Mesenteric fat pad (tissue), 1 donor: ENCODE results near the gene GPR183. TPM values are rescaled to one million over a fixed set of nuclear protein-coding genes. Genes with fewer than 3 reads are reported as not detected.

Experiments used
- DNase-seq: peaks from one replicate; pipeline ENCODE4 v3.0.0-alpha.2; 2020; ENCODE audit warnings: low spot score
- total RNA-seq: library from RNA; stranded (reverse); fragmentation: NEBNext Ultra II Directional; extraction: Animal tissue kit (Norgen Biotek cat#: 25700); gene quantifications from one replicate; pipeline ENCODE4 v1.2.1, GENCODE V29; 2021
- donor health status: DM: yes; HTN: yes; CAD: no.

The GPR183 gene
- total RNA-seq, 1 donor from 2014 or later: 32.6 TPM

DNA sequence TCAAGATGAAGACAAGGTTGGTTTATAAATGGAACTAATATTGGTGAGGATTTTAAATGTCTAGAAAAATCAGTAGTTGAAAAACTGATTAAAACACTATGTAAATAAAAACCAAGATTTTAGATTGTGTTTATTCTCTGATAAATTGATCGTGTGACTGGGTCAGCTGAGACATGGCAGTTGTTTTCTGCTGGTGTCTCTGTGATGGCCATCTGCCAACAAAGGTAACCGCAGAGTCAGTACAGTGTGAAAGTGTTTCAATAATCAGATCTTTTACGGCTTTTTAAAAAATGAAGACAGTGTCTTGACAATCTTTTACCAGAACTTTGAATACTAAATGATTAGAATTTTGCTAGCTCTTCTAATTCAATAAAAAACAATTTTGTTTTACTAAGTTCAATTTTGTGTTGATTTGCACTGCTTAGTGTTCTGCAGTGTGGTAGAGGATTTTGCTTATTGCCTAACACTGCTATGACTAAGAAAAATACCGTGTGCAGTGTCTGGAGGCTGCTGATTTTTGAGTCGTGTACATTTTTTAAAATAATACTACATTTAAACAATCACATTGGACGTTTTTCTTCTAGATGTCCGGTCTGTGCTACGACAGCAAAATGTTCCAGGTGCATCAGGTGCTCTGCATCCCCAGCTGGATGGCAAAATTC, 32.7 kb upstream of the GPR183 start:
- no peak for DNase-seq

DNA sequence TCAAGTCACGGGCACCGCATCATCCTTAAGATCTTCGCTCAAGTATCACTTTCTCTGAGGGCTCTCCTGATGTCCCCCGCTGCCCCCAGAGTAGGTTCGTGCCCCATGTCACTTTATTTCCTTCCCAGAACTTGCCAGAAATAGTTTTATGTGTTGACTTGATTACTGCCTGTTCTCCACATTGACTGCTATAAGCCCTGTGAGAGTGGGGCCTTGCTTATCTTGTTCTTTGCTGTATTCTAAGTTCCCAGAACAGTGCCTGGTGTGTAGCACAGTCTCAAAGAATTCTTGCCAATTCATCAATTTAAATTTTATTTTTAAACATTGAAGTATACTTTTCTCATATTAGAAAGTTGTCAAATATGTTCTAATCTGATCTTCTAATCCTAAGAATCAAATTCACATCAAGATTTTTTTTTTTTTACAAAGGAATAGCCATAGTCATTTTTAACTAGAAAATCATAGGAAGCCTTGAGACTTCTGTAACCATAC, 32.1 kb upstream of the GPR183 start:
- DNase-seq: no peak

DNA sequence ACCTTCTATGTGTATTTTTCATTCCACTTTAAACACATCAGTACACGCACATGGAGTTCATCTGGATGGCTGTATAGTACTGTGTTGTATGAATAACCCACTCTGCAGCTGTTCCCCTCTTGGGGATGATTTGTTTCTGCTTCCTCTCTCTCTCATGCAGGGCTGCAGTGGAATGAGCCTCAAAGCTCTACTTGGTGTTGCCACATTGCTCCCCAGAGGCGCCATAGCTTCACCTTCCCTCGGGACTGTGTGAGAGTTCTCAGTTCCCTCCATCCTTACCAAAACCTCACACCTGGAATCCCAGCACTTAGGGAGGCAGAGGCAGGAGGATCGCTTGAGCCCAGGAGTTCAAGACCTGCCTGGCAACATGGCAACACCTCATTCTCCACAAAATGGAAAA, 28.4 kb upstream of the GPR183 start:
- no peak for DNase-seq

DNA sequence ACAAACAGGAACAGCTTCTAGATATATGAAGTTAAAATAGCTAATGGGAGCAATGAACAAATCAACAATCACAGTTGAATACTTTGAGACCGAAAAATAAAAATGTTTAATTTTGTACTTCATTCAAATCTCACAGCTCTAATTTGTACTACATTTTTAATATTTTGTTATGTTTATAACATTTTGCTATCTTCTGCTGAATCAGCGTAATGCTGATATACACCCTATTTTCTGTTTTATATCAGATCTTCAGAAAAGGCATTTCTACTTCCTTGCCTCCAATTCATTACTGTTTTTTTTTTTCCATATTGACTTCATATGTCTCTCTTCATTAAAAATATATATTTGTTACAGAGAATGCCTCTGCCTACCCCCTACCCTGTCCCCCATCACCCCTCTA, 27.9 kb upstream of the GPR183 start:
- no peak for DNase-seq

DNA sequence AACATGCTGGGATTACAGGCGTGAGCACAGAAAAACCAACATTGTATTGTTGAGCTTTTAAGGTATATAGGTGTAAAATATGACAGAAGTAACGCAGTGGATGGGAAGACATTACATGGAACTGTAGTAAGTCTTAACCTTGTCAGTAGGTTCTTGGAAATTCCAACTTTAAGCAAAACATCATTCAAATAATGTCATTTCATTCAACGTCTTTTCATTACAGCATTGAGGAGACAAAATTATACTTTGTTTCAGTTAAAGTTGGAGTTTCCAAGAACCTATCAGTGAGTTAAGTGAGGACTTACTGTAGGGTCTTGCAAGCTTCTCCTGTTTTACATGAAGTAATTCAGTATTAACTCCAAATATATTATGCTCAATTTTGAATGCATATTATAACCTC, 27.0 kb upstream of the GPR183 start:
- no peak for DNase-seq

DNA sequence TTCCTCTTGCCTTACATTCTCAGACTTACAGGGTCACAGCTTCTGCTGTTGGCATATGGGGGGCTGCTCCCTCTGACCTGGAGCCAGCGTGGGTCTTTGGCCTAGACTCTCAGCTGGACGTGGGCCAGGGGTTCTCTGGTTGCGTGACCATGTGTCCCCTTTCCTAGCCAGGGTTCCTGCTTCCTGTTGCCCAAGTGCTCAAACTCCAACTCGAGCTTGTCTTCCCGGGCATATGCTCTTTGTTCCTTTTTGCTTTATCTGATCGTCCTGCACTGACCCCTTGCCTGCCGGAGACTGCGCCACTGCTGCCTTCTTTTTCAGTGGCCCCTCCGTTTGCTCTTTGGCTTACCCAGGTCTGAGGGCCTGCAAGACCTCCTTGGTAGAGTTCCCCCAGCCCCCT, 25.3 kb upstream of the GPR183 start:
- DNase-seq: no peak

DNA sequence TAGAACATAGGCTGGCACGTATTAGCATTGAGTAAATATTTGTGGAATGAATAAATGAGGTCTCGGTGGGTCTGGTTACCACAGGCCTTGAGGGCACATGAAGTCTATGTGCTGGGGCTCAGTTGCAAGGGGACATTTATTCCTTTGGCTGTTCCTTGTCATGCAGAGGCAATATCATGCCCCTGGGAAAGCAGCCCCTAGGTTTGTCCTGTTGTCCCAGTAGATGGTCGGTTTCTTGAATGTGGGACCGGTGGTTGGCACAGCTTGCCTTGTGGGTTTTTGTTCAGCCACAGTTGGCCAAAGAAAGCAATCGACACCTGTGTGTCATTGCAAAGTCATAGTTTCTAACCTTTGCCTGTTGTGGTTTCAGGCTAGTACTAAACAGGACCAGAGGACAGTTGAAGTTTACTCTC, 24.7 kb upstream of the GPR183 start:
- DNase-seq: no peak

DNA sequence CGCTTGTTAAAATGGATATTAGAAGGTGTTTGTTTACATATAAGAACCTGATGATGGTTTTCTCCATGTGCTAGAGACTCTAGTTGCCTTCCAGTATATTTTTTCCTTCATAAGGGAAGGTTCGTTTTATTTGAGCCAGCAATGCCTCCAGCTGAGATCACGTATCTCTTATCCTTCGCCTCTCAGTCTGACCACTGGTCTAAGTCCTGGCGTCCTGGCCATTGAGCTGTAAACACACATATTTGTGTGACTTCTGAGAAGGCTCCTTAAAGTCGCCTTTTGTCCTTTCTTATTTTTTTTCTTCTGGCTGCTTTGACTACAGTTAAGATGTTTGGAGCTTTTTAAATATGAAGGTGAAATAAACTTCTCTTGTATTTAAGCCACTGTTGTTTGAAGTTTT, 23.7 kb upstream of the GPR183 start:
- no peak for DNase-seq

DNA sequence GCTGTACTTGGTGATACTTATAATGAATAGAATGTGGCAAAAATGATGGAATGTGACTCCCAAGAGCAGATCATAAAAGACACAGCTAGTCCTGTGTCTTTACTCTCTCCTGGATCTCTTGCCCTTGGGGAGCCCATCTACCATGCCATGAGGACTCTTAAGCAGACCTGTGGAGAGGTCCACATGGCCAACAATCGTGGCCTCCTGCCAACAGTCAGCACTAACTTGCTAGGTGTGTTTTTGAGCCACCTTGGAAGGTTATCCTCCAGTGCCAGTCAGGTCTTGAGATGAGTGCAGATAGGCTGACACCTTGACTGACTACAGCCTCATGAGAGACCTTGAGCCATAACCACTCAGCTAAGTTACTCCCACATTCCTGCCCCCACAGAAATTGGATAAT, 22.3 kb upstream of the GPR183 start:
- no peak for DNase-seq

DNA sequence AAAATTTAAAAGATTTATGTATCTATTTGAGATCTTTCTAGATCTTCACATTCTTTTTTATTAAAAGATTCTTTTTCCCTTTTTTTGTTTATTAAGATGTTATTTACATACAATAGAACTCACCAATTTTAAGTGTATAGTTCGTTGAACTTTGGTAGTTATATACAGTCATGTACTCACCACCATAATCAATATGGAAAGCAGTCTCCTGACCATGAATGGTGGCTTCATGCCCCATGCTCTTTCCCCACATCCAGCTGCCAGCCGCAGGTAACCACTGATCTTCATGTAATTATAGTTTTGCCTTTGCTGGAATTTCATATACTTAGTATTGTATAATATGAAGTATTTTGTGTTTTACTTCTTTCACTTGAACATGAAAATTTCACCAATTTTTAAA, 20.6 kb upstream of the GPR183 start:
- no peak for DNase-seq

DNA sequence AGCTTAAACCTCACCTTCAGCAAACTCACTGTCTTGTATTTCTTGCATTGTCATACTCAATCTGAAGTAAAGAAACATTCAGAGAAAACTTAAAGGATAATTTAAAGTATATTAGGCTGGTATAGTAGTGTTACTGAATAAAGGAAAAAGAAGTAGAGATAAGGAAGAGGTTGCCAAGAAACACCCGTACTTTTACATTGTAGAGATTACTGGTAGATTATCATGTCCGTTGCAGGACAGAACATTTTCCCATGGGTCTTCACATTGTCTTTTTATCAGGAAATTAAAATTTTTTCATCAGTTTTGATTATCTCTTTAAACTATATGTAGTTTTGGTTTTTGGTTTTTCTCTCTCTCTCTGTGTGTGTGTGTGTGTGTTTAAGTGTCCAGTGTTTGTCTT, 19.9 kb upstream of the GPR183 start:
- no peak for DNase-seq

DNA sequence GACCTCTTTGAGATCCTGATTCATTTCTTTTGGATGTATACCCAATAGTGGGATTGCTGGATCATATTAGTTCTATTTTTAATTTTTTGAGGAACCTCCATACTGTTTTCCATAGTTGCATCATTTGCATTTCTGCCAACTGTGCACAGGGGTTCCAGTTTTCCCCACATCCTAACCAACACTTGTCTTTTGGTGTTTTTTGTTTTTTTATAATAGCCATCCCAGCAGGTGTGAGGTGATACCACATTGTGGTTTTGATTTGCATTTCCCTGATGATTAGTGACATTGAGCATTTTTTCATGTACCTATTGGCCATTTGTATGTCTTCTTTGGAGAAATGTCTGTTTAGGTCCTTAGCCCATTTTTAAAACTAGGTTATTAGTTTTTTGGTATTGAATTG, 18.8 kb upstream of the GPR183 start:
- no peak for DNase-seq

DNA sequence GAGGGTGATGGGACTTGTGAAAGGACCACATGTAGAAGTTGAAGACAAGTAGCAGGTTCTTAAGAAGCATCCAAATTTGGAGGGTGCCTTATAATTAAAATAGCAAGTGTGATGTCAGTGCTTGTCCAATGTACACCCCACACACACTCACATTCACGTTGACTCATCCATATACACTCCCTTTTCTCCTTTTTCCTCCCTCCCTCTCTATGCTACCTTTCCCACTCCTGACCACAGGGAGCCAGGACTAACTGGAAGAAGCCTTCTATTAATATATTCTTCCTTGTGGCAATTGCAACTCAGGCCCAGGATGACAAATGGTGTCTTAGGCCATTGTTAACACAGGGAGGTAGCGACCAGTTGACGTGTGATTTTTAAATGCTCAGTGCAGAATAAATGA, 16.3 kb upstream of the GPR183 start:
- no peak for DNase-seq

DNA sequence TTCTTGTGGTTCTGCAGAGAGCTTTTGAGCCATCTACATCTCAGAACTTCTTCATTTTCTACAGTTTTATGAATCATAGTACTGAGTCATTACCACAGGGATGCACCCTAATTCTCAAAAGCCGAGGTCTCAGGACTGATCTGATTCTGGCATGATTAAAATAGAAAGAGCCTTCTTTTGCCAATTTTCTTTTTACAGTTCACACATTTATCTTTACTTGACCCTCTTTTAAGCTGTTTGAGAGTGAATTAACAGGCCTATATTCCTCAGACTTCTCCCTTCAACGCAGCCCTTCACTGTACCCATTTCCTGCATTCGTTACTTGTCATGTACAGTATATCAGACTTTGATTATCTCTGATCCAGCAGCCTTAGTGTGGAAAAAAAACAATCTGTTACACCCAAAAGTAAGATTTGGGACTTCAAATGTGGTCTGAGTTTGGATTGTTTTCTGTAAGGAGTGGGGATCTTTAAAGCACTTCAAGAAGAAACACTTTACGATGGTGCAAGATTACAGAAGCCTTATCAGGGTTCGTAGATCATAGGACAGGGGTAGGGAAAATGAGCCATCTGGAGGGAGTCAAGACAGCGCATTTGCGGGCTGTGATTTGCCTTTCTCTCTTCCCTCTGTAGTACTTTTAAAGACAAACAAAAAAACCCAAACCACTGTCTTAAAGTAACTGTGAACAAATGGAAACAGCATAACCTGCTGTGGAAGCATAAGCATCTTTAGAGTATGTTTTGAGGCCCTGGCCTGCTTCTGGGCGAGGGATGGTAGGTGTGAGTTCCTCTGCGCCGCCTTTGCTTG, 15.3 kb upstream of the GPR183 start:
- no peak for DNase-seq

DNA sequence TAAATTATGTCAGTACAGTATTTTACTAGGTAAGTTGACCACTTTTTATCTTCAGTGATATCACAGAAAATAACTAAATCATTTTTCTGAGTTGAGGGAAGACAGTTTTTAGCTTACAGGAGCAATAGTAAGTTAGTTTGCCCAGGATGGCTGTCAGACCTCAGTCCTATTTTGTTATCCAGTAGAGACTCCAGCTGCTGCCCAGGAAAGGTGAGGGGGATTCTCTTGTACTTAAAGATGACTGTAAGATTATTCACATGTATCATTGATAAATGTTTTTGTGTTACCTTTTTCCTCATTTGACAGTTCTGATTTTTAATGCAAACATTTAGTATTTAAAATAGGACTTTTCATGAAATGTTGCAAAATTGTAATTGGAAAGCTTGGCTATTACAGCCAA, 14.5 kb upstream of the GPR183 start:
- no peak for DNase-seq

DNA sequence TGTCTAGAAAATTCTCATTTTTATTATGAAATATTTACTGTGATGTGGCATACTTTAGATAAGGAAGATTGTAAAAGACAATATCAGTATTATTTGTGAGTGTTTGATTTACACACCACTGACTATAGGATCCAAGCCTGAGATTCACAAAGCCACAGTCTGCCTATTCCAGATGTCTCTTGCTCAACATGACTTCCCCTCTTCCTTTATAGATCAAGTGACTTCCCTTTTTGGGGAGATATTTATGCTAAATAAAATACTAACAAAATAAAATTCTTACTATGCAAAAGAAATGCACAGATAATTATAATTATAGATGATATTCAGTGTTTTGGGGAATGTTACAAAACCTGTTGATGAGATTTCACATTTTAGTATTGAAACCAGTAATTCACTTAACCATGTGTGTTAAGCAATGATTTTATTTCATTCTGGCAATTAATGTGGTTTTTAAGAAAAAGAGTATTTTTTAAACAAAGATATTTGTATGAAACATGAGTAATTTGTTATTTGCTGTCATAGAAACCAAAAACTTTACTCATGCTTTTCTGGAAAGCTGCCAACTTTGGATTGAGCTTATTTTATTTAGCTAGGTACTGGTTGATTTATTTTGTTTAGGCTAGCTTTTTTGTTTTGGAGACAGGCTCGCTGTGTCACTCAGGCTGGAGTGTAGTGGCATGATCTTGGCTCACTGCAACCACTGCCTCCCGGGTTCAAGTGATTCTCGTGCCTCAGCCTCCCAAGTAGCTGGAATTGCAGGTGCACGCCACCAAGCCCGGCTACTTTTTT, 13.7 kb upstream of the GPR183 start:
- DNase-seq: no peak

DNA sequence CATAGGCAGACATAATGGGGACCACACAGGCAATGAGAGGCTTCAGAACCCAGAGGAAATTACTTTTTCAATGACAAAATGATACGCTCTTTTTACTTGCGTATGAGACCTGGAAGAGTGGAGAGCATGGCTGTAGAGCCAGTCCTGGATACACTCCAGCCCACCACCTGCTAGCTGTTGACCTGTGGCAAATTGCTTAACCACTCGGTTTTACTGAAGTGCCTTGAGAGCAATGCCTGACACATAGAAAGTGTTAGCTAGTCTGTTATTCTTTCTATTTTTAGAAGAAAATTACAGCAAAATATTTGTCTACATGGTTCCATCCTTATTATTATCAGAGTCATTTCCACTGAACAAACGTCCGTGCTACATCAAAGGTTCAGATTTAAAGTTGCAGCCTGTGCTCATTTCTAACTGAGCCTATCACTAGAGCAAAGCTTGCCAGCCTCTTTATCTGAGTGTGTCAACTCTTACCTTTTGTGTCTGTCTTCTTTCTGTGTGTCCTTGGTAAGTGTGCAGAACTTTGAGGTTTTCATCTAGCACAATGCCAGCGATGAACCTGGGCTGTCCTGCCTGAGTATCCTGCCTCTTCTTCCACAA, 9.6 kb upstream of the GPR183 start:
- DNase-seq: no peak

DNA sequence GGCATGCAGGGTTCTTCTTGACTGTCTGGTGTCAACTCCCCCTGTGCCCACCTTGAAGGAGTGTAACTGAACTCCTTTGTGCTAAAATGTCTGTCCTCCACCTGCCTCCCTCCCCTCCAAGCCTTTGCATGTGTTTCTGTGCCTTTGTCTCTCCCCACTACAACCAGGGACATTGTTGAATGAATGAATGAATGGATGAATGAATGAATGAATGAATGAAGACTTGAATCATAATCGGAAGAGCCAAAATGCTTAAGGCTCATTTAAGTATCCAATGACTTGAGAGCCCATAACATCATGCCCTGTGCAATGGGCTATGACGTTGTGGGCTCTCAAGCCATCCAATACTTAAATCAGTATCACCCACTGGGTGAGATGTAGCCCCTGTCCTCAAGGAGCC, 9.0 kb upstream of the GPR183 start:
- DNase-seq: no peak

DNA sequence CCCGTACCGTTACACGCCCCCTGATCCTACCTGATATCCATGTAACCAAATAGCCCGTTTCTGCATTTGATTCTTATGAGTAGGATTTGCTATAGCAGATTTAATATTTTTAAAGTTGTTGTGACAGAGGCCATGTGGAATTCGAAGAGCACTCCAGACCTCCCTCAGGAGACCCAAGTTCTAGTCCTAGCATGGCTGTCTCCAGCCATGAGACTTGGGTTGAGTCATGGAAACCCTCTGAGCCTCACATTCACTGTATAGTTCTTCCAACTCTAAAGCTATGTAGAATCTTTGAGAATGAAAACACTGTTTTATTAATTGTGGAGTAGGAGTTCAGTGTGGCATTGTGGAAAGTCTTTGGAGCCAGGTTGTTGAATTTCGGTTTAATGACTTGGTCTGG, 8.0 kb upstream of the GPR183 start:
- no peak for DNase-seq

DNA sequence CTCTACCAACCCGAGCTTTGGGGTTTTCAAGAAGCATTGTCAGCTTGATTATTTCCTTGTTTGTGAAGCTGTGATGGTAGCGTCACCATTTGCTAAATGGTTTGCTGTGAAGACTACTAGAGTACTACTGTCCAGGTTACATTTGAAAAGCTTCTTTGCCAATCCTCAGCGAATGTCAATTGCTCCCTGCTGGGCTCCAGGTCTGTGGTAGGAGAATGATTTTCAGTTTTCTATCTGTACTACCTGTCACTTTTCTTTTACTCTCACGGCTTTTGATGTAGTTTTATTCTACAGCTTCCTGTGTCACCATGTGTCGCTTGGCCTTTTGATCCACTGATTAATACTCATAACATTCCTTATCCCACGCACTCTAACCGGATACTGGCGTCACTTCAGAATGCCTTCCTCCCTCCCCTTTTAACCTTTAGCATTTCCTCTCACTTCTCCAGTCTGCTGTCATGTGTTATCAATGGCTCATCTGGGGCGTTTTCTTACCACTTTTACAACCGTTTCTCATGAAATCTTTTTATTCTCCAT, 7.5 kb upstream of the GPR183 start:
- no peak for DNase-seq

DNA sequence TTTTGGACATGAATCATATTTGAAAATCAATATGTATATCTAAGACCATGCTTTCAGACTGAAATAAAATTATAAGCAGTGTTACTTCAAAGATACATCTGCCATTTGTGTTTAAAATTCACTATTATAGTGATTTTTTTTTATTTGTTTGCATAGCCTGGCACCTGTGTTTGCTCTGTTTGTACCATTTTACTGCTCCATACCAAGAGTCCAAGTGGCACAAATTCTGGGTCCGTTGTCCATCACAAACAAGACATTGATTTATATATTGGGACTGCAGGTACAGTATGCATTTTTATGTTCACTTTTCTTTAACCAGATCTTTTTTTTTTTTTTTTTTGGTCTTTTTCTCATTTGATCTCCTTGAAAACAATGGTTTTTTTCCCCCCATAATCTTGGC, 6.7 kb upstream of the GPR183 start:
- DNase-seq: no peak
